A673 (cell line): ENCODE results near the gene PPP1R37.

Experiments used
- CTCF ChIP-seq: fragments of 300-800, 200-600 bp; sonication (generic); conservative IDR thresholded peaks from 2 replicates; pipeline ENCODE4 v1.5.1; 2017; ENCODE audit warnings: low read depth, mild to moderate bottlenecking, antibody characterized with exemption, low read length, moderate library complexity, mixed read lengths
- EZH2 ChIP-seq: fragments of 200-600 bp; sonication (generic); IDR thresholded peaks from 2 replicates; pipeline ENCODE4 v1.6.1; 2017; ENCODE audit warnings: borderline replicate concordance, low read depth, mild to moderate bottlenecking, mixed read lengths, antibody characterized with exemption, low read length; ENCODE audit not compliant: poor library complexity, severe bottlenecking

- no peak for TF ChIP-seq CTCF
- no peak for TF ChIP-seq EZH2
Measured at GRCh38 chr19:45075301-45076028, 17.5 kb upstream of the PPP1R37 start.
